PC-3 (cell line): ENCODE data around the gene ZNF497.

Source experiments
- EZH2phosphoT487 ChIP-seq: fragments of 300-600 bp; sonication (generic); IDR thresholded peaks from 2 replicates; pipeline ENCODE4 v1.6.1; 2018; ENCODE audit warnings: mild to moderate bottlenecking, antibody characterized with exemption, low read length, borderline replicate concordance
- TF ChIP-seq, protein P1 (sequence below): fragments of 300-600 bp; sonication (generic); conservative IDR thresholded peaks from 2 replicates; pipeline ENCODE4 v1.5.1; 2017; ENCODE audit warnings: antibody characterized with exemption, low read depth, mild to moderate bottlenecking, low read length

DNA sequence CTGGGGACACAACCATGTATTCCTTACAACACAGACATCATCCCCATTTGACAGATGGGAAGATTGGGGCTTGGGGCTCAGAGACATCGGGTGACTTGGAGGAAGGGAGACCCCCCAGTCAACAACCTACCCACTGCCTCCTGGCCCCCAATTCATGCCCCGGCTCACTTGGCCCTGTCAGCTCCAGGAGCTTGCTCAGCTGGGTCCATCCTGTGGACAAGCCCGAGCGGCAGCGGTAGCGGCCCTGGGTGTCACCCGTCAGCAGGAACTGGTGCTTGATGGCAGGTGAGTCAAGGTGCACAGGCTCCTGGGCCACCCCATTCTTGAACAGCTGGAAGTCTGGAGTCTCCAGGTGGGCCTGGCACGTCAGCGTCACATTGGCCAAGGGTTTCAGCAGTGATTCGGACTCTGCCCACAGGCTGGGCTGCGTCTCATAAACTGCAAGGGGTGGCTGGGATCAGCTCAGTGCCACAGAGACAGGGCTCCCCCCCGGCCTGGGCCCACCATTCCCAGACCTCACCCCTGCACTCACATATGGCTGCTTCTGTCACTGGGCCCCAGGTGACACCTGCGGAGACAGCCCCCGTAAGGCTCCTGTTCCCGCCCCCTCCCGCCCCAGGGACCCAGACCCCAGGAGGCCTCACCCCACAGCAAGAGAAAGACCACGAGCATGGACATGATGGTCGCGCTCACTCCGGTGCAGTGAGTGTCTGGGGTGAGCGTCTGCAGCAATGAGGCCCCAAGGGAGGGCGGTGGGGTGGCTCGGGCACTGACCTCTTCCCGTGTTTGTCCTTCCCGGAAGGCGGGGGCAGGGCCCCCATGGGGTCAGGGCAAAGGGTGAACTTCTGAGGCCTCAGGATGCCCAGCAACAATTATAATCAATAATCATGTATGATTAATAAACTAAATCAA is 9.5 kb downstream of the ZNF497 start, which contains the start of gene A1BG:
- TF ChIP-seq, protein P1, sequence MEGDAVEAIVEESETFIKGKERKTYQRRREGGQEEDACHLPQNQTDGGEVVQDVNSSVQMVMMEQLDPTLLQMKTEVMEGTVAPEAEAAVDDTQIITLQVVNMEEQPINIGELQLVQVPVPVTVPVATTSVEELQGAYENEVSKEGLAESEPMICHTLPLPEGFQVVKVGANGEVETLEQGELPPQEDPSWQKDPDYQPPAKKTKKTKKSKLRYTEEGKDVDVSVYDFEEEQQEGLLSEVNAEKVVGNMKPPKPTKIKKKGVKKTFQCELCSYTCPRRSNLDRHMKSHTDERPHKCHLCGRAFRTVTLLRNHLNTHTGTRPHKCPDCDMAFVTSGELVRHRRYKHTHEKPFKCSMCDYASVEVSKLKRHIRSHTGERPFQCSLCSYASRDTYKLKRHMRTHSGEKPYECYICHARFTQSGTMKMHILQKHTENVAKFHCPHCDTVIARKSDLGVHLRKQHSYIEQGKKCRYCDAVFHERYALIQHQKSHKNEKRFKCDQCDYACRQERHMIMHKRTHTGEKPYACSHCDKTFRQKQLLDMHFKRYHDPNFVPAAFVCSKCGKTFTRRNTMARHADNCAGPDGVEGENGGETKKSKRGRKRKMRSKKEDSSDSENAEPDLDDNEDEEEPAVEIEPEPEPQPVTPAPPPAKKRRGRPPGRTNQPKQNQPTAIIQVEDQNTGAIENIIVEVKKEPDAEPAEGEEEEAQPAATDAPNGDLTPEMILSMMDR = no peak
- no peak for TF ChIP-seq EZH2phosphoT487
